HEK293 (cell line): ENCODE measurements around the gene KIAA1614.

Experiments
- HOXA7 ChIP-seq: sonication (generic); formaldehyde crosslinking; IDR thresholded peaks from 2 replicates; pipeline ENCODE4 v1.8.1; 2022; ENCODE audit warnings: missing genetic modification reagents, borderline replicate concordance
- MYNN ChIP-seq: fragments of 450-650 bp; formaldehyde crosslinking; IDR thresholded peaks from 2 replicates; pipeline ENCODE4 v1.5.1; 2016; ENCODE audit warnings: missing biosample characterization, missing genetic modification characterization, borderline replicate concordance
- PRDM1 ChIP-seq: fragments of 450-650 bp; formaldehyde crosslinking; IDR thresholded peaks from 2 replicates; pipeline ENCODE4; 2016; ENCODE audit warnings: missing biosample characterization, missing genetic modification characterization
- TCF7L2 ChIP-seq: IDR thresholded peaks from 2 replicates; pipeline ENCODE4 v1.6.1; 2011; ENCODE audit warnings: low read depth, mild to moderate bottlenecking, inconsistent platforms, low read length, moderate library complexity, borderline replicate concordance
- ZNF174 ChIP-seq: fragments of 450-650 bp; formaldehyde crosslinking; IDR thresholded peaks from 2 replicates; pipeline ENCODE4 v1.5.0; 2017; ENCODE audit warnings: missing biosample characterization, mild to moderate bottlenecking, missing genetic modification characterization
- ZNF311 ChIP-seq: fragments of 450-650 bp; formaldehyde crosslinking; IDR thresholded peaks from 2 replicates; pipeline ENCODE4 v1.5.1; 2017; ENCODE audit warnings: missing biosample characterization, missing genetic modification characterization, borderline replicate concordance
- ZNF324 ChIP-seq: fragments of 450-650 bp; formaldehyde crosslinking; IDR thresholded peaks from 2 replicates; pipeline ENCODE4 v1.5.1; 2016; ENCODE audit warnings: missing biosample characterization, missing genetic modification characterization
- ZNF707 ChIP-seq: fragments of 450-650 bp; formaldehyde crosslinking; IDR thresholded peaks from 2 replicates; pipeline ENCODE4 v1.5.1; 2016; ENCODE audit warnings: missing biosample characterization, missing genetic modification characterization
- TF ChIP-seq, protein P1 (sequence below): fragments of 450-650 bp; formaldehyde crosslinking; IDR thresholded peaks from 2 replicates; pipeline ENCODE4 v1.5.1; 2016; ENCODE audit warnings: missing biosample characterization, missing genetic modification characterization
- TF ChIP-seq, protein P2 (sequence below): fragments of 450-650 bp; IDR thresholded peaks from 2 replicates; pipeline ENCODE4 v1.5.1; 2018; ENCODE audit warnings: missing biosample characterization, missing genetic modification characterization
- TF ChIP-seq, protein P3 (sequence below): fragments of 450-650 bp; formaldehyde crosslinking; IDR thresholded peaks from 2 replicates; pipeline ENCODE4 v1.5.1; 2016; ENCODE audit warnings: missing biosample characterization, missing genetic modification characterization

DNA sequence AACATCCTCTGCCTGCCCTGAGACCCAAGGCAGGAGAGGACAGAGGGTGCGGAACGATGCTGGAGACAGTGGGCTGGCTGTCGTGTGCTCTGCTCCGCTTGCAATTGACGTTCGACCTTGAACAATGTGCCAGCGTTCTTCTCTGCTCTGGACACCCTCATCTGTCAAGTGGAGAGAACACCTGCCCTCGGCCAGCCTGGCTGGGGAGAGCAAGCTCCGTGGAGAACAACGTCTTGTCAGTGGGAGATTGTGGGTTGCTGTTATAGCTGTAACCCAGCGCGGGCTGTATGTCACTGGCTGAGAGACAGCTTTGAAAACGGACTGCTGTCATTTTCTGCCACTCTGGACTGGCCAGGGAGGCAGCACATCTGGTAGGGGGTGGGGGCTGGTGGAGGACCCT is 14.7 kb downstream of the KIAA1614 start:
- TF ChIP-seq ZNF707 (no peak), PRDM1 (no peak), ZNF174 (tag by site-specific recombination) (no peak), HOXA7 (CRISPR knock-in tag) (no peak), ZNF311 (tag by site-specific recombination) (no peak), TCF7L2 (no peak), ZNF324 (tag by site-specific recombination) (no peak), MYNN (tag by site-specific recombination) (no peak)
- TF ChIP-seq, protein P1, sequence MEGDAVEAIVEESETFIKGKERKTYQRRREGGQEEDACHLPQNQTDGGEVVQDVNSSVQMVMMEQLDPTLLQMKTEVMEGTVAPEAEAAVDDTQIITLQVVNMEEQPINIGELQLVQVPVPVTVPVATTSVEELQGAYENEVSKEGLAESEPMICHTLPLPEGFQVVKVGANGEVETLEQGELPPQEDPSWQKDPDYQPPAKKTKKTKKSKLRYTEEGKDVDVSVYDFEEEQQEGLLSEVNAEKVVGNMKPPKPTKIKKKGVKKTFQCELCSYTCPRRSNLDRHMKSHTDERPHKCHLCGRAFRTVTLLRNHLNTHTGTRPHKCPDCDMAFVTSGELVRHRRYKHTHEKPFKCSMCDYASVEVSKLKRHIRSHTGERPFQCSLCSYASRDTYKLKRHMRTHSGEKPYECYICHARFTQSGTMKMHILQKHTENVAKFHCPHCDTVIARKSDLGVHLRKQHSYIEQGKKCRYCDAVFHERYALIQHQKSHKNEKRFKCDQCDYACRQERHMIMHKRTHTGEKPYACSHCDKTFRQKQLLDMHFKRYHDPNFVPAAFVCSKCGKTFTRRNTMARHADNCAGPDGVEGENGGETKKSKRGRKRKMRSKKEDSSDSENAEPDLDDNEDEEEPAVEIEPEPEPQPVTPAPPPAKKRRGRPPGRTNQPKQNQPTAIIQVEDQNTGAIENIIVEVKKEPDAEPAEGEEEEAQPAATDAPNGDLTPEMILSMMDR (tag by site-specific recombination): no peak
- TF ChIP-seq, protein P2, sequence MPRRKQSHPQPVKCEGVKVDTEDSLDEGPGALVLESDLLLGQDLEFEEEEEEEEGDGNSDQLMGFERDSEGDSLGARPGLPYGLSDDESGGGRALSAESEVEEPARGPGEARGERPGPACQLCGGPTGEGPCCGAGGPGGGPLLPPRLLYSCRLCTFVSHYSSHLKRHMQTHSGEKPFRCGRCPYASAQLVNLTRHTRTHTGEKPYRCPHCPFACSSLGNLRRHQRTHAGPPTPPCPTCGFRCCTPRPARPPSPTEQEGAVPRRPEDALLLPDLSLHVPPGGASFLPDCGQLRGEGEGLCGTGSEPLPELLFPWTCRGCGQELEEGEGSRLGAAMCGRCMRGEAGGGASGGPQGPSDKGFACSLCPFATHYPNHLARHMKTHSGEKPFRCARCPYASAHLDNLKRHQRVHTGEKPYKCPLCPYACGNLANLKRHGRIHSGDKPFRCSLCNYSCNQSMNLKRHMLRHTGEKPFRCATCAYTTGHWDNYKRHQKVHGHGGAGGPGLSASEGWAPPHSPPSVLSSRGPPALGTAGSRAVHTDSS (tag by site-specific recombination): no peak
- TF ChIP-seq, protein P3, sequence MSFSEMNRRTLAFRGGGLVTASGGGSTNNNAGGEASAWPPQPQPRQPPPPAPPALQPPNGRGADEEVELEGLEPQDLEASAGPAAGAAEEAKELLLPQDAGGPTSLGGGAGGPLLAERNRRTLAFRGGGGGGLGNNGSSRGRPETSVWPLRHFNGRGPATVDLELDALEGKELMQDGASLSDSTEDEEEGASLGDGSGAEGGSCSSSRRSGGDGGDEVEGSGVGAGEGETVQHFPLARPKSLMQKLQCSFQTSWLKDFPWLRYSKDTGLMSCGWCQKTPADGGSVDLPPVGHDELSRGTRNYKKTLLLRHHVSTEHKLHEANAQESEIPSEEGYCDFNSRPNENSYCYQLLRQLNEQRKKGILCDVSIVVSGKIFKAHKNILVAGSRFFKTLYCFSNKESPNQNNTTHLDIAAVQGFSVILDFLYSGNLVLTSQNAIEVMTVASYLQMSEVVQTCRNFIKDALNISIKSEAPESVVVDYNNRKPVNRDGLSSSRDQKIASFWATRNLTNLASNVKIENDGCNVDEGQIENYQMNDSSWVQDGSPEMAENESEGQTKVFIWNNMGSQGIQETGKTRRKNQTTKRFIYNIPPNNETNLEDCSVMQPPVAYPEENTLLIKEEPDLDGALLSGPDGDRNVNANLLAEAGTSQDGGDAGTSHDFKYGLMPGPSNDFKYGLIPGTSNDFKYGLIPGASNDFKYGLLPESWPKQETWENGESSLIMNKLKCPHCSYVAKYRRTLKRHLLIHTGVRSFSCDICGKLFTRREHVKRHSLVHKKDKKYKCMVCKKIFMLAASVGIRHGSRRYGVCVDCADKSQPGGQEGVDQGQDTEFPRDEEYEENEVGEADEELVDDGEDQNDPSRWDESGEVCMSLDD: no peak
